HepG2 (cell line): Measurements from ENCODE around the gene TCTA. TPM values are rescaled to one million over a fixed set of nuclear protein-coding genes. Genes with fewer than 3 reads are reported as not detected.

Experiments used
- EHMT2 ChIP-seq: fragments of 200-600 bp; sonication (generic); IDR thresholded peaks from 2 replicates; pipeline ENCODE4 v1.7.0; 2017; ENCODE audit warnings: antibody characterized with exemption, low read depth, low read length, borderline replicate concordance
- GABPB1 ChIP-seq: IDR thresholded peaks from 2 replicates; pipeline ENCODE4 v1.6.1; 2016; ENCODE audit warnings: mild to moderate bottlenecking, missing genetic modification reagents, moderate library complexity, missing compliant biosample characterization
- MED13 ChIP-seq: sonication (generic); formaldehyde crosslinking; IDR thresholded peaks from 2 replicates; pipeline ENCODE4 v1.5.0; 2020; ENCODE audit warnings: missing genetic modification reagents
- NCOA5 ChIP-seq: sonication (generic); formaldehyde crosslinking; IDR thresholded peaks from 2 replicates; pipeline ENCODE4 v1.4.0; 2020; ENCODE audit warnings: missing genetic modification reagents
- NFATC3 ChIP-seq: sonication (generic); formaldehyde crosslinking; IDR thresholded peaks from 2 replicates; pipeline ENCODE4 v1.5.1; 2020; ENCODE audit warnings: mild to moderate bottlenecking, missing genetic modification reagents
- RBM39 ChIP-seq: fragments of 200-400 bp; formaldehyde crosslinking; IDR thresholded peaks from one replicate; pipeline ENCODE4 v1.6.1; 2018; ENCODE audit warnings: antibody characterized with exemption, mild to moderate bottlenecking, low read depth, low read length; ENCODE audit not compliant: poor library complexity, severe bottlenecking
- STAT5B ChIP-seq: sonication (generic); formaldehyde crosslinking; IDR thresholded peaks from 2 replicates; pipeline ENCODE4 v1.4.0; 2020; ENCODE audit warnings: missing genetic modification reagents
- ZNF326 ChIP-seq: sonication (generic); formaldehyde crosslinking; IDR thresholded peaks from 2 replicates; pipeline ENCODE4 v1.4.0; 2020; ENCODE audit warnings: missing genetic modification reagents, borderline replicate concordance
- ZNF556 ChIP-seq: sonication (generic); formaldehyde crosslinking; IDR thresholded peaks from 2 replicates; pipeline ENCODE4 v1.4.0; 2020; ENCODE audit warnings: mild to moderate bottlenecking, missing genetic modification reagents, borderline replicate concordance
- ZNF607 ChIP-seq: sonication (generic); formaldehyde crosslinking; IDR thresholded peaks from 2 replicates; pipeline ENCODE4 v1.5.1; 2020; ENCODE audit warnings: missing genetic modification reagents, mild to moderate bottlenecking, borderline replicate concordance
- polyA plus RNA-seq, 8 experiments: library from polyadenylated mRNA; depleted of rRNA in 3 of 8; stranded (reverse) in 7 of 8; unstranded in 1 of 8; fragments of >200 nt; fragmentation: Illumina TruSeq in 4 of 8; extraction: Trizol in 4 of 8; gene quantifications; 2 replicates each; pipeline versions ENCODE4 v1.2.1 to v1.2.3, GENCODE V29; 2011 to 2016; ENCODE audit warnings: low read depth in 4 of 8, missing spikeins in 1 of 8, mixed read lengths in 1 of 8; ENCODE audit not compliant: insufficient read depth in 1 of 8
- total RNA-seq, 5 experiments: library from RNA; depleted of rRNA; stranded (reverse); fragments of >200 nt; fragmentation: Illumina TruSeq; extraction: Trizol; gene quantifications; 2 replicates each; pipeline ENCODE4 v1.2.3, GENCODE V29; 2016; ENCODE audit warnings: low read depth in 1 of 5
- TF ChIP-seq, protein P1 (sequence below): IDR thresholded peaks from 2 replicates; pipeline ENCODE4 v1.6.1; 2012; ENCODE audit warnings: inconsistent platforms
- TF ChIP-seq, protein P2 (sequence below): sonication (generic); formaldehyde crosslinking; IDR thresholded peaks from 2 replicates; pipeline ENCODE4 v1.5.0; 2020; ENCODE audit warnings: missing genetic modification reagents
- TF ChIP-seq, protein P3 (sequence below): sonication (generic); formaldehyde crosslinking; IDR thresholded peaks from 2 replicates; pipeline ENCODE4 v1.4.0; 2020; ENCODE audit warnings: missing genetic modification reagents
- TF ChIP-seq, protein P4 (sequence below): sonication (generic); formaldehyde crosslinking; IDR thresholded peaks from 2 replicates; pipeline ENCODE4 v1.5.1; 2020; ENCODE audit warnings: mild to moderate bottlenecking, missing genetic modification reagents, borderline replicate concordance
- TF ChIP-seq, protein P5 (sequence below): sonication (generic); formaldehyde crosslinking; IDR thresholded peaks from 2 replicates; pipeline ENCODE4 v1.5.1; 2020; ENCODE audit warnings: missing genetic modification reagents, mild to moderate bottlenecking, borderline replicate concordance
- TF ChIP-seq, protein P6 (sequence below): sonication (generic); formaldehyde crosslinking; IDR thresholded peaks from 2 replicates; pipeline ENCODE4 v1.9.0; 2021; ENCODE audit warnings: missing genetic modification reagents, mild to moderate bottlenecking, borderline replicate concordance
- TF ChIP-seq, protein P7 (sequence below): sonication (generic); formaldehyde crosslinking; IDR thresholded peaks from 2 replicates; pipeline ENCODE4 v1.8.1; 2023; ENCODE audit warnings: mild to moderate bottlenecking, missing genetic modification reagents

The TCTA gene
- total and polyA plus RNA-seq, 2 of the 13 experiments (the other 11 are each of a cell fraction or from before 2014, with no cell fraction given), result 8.3 to 13.2 TPM

DNA sequence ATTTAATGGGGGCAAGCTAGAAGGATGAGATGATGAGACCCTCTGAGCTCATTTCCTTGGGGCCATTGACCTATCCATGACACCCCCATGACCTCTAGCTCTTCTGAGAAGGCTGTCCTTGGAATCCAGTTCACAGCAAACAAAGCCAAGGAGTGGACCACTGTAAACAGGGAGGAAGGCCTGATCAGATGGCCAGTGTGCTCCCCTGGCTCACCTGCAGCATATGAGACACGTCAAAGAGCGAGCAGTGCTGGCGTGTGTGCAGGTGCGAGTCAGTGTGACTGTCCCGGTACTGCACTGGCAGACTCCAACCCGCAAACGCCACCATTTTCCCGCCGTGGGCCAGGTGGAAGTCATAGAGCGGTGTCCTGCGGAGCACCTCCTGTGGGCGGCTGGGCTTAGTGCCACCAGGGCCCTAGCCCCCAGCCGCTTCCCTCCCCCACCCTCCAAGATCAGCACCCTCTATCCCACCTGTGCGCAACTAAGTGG, 9.7 kb downstream of the TCTA start (continued):
- no peak for TF ChIP-seq MED13 (CRISPR knock-in tag)
- TF ChIP-seq, protein P1, sequence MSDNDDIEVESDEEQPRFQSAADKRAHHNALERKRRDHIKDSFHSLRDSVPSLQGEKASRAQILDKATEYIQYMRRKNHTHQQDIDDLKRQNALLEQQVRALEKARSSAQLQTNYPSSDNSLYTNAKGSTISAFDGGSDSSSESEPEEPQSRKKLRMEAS, result peak; percentile 62
- no peak for TF ChIP-seq NFATC3 (CRISPR knock-in tag)
- no peak for TF ChIP-seq RBM39
- no peak; the same call in none of the 2 replicates for TF ChIP-seq ZNF556 (CRISPR knock-in tag)
- TF ChIP-seq ZNF326 (CRISPR knock-in tag), result no peak
- no peak for TF ChIP-seq STAT5B (CRISPR knock-in tag)
- no peak for TF ChIP-seq EHMT2
- TF ChIP-seq, protein P2, sequence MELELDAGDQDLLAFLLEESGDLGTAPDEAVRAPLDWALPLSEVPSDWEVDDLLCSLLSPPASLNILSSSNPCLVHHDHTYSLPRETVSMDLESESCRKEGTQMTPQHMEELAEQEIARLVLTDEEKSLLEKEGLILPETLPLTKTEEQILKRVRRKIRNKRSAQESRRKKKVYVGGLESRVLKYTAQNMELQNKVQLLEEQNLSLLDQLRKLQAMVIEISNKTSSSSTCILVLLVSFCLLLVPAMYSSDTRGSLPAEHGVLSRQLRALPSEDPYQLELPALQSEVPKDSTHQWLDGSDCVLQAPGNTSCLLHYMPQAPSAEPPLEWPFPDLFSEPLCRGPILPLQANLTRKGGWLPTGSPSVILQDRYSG (CRISPR knock-in tag), result no peak
- TF ChIP-seq ZNF607, result 0 out of 2 replicates have a peak, but pooled peaks have one; percentile 8
- TF ChIP-seq, protein P3, sequence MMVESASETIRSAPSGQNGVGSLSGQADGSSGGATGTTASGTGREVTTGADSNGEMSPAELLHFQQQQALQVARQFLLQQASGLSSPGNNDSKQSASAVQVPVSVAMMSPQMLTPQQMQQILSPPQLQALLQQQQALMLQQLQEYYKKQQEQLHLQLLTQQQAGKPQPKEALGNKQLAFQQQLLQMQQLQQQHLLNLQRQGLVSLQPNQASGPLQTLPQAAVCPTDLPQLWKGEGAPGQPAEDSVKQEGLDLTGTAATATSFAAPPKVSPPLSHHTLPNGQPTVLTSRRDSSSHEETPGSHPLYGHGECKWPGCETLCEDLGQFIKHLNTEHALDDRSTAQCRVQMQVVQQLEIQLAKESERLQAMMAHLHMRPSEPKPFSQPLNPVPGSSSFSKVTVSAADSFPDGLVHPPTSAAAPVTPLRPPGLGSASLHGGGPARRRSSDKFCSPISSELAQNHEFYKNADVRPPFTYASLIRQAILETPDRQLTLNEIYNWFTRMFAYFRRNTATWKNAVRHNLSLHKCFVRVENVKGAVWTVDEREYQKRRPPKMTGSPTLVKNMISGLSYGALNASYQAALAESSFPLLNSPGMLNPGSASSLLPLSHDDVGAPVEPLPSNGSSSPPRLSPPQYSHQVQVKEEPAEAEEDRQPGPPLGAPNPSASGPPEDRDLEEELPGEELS (CRISPR knock-in tag), result no peak
- TF ChIP-seq, protein P4, sequence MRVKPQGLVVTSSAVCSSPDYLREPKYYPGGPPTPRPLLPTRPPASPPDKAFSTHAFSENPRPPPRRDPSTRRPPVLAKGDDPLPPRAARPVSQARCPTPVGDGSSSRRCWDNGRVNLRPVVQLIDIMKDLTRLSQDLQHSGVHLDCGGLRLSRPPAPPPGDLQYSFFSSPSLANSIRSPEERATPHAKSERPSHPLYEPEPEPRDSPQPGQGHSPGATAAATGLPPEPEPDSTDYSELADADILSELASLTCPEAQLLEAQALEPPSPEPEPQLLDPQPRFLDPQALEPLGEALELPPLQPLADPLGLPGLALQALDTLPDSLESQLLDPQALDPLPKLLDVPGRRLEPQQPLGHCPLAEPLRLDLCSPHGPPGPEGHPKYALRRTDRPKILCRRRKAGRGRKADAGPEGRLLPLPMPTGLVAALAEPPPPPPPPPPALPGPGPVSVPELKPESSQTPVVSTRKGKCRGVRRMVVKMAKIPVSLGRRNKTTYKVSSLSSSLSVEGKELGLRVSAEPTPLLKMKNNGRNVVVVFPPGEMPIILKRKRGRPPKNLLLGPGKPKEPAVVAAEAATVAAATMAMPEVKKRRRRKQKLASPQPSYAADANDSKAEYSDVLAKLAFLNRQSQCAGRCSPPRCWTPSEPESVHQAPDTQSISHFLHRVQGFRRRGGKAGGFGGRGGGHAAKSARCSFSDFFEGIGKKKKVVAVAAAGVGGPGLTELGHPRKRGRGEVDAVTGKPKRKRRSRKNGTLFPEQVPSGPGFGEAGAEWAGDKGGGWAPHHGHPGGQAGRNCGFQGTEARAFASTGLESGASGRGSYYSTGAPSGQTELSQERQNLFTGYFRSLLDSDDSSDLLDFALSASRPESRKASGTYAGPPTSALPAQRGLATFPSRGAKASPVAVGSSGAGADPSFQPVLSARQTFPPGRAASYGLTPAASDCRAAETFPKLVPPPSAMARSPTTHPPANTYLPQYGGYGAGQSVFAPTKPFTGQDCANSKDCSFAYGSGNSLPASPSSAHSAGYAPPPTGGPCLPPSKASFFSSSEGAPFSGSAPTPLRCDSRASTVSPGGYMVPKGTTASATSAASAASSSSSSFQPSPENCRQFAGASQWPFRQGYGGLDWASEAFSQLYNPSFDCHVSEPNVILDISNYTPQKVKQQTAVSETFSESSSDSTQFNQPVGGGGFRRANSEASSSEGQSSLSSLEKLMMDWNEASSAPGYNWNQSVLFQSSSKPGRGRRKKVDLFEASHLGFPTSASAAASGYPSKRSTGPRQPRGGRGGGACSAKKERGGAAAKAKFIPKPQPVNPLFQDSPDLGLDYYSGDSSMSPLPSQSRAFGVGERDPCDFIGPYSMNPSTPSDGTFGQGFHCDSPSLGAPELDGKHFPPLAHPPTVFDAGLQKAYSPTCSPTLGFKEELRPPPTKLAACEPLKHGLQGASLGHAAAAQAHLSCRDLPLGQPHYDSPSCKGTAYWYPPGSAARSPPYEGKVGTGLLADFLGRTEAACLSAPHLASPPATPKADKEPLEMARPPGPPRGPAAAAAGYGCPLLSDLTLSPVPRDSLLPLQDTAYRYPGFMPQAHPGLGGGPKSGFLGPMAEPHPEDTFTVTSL (CRISPR knock-in tag), result no peak
- no peak for TF ChIP-seq GABPB1 (CRISPR knock-in tag)
- TF ChIP-seq, protein P5, sequence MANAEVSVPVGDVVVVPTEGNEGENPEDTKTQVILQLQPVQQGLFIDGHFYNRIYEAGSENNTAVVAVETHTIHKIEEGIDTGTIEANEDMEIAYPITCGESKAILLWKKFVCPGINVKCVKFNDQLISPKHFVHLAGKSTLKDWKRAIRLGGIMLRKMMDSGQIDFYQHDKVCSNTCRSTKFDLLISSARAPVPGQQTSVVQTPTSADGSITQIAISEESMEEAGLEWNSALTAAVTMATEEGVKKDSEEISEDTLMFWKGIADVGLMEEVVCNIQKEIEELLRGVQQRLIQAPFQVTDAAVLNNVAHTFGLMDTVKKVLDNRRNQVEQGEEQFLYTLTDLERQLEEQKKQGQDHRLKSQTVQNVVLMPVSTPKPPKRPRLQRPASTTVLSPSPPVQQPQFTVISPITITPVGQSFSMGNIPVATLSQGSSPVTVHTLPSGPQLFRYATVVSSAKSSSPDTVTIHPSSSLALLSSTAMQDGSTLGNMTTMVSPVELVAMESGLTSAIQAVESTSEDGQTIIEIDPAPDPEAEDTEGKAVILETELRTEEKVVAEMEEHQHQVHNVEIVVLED (CRISPR knock-in tag), result no peak
- TF ChIP-seq, protein P6, sequence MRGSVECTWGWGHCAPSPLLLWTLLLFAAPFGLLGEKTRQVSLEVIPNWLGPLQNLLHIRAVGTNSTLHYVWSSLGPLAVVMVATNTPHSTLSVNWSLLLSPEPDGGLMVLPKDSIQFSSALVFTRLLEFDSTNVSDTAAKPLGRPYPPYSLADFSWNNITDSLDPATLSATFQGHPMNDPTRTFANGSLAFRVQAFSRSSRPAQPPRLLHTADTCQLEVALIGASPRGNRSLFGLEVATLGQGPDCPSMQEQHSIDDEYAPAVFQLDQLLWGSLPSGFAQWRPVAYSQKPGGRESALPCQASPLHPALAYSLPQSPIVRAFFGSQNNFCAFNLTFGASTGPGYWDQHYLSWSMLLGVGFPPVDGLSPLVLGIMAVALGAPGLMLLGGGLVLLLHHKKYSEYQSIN (CRISPR knock-in tag), result no peak
- TF ChIP-seq NCOA5 (CRISPR knock-in tag), result no peak
- TF ChIP-seq, protein P7, sequence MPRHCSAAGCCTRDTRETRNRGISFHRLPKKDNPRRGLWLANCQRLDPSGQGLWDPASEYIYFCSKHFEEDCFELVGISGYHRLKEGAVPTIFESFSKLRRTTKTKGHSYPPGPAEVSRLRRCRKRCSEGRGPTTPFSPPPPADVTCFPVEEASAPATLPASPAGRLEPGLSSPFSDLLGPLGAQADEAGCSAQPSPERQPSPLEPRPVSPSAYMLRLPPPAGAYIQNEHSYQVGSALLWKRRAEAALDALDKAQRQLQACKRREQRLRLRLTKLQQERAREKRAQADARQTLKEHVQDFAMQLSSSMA (CRISPR knock-in tag), result 0 out of 2 replicates have a peak, but pooled peaks have one; percentile 10
